Measurements from ENCODE around the gene NHS. TPM values are rescaled to one million over a fixed set of nuclear protein-coding genes. Genes with fewer than 3 reads are reported as not detected.

The NHS gene
- total RNA-seq, 4 donors from 2014 or later: 6.9 to 16.9 (median 9.9) TPM

- Histone ChIP-seq H3K9me3 (no peaks in the 10 kb centered on the region), H3K4me1 (no peaks in the 10 kb centered on the region), H3K4me3 (replicated peaks in 1 of 3) (no peak overlapping the region), H3K36me3 (no peaks in the 10 kb centered on the region), H3K27ac (no peak overlapping the region), H3K27me3 (no peaks in the 10 kb centered on the region)
- WGBS, 2 donors: 29 to 50% methylated on average over 1 of the region's 1 CpG
- intact Hi-C loops (cut with DNase I): no loop called here
- TF ChIP-seq POLR2A (IDR thresholded peaks at IDR 0.05) (no peak), CTCF (IDR thresholded peaks at IDR 0.05) (no peak)
- DNase-seq: no peak
Measured at GRCh38 chrX:17431171-17431570, 56.2 kb downstream of the NHS start.

- DNase-seq: no peak
- no peaks in the 10 kb centered on the region for H3K4me1 ChIP-seq
- H3K27ac ChIP-seq: no peak overlapping the region
- WGBS, 2 donors: 72 to 74% methylated on average over 1 of the region's 1 CpG
- no peak overlapping the region for H3K4me3 ChIP-seq (replicated peaks in 1 of 3)
- TF ChIP-seq CTCF (IDR thresholded peaks at IDR 0.05): no peak
- H3K27me3 ChIP-seq: no peaks in the 10 kb centered on the region
- intact Hi-C loops (cut with DNase I): no loop called here
- H3K9me3 ChIP-seq: no peaks in the 10 kb centered on the region
- no peaks in the 10 kb centered on the region for H3K36me3 ChIP-seq
Measured at GRCh38 chrX:17432158-17432557, 57.2 kb downstream of the NHS start.

GRCh38 chrX:17433965-17434364 lies 59.0 kb downstream of the NHS start:
- Histone ChIP-seq H3K27ac (no peak overlapping the region), H3K4me3 (replicated peaks in 1 of 3) (no peak overlapping the region), H3K27me3 (no peaks in the 10 kb centered on the region), H3K9me3 (no peaks in the 10 kb centered on the region), H3K36me3 (no peaks in the 10 kb centered on the region), H3K4me1 (no peaks in the 10 kb centered on the region)
- intact Hi-C loops (cut with DNase I): no loop called here
- TF ChIP-seq POLR2A (IDR thresholded peaks at IDR 0.05): no peak
- no peak for TF ChIP-seq CTCF (IDR thresholded peaks at IDR 0.05)
- DNase-seq: no peak
- WGBS, 2 donors: 100% methylated on average over 2 to 3 of the region's 3 CpGs

- H3K4me3 ChIP-seq (replicated peaks in 1 of 3): no peak overlapping the region
- intact Hi-C loops (cut with DNase I): no loop called here
- no peaks in the 10 kb centered on the region for H3K4me1 ChIP-seq
- no peak for DNase-seq
- H3K27me3 ChIP-seq: no peaks in the 10 kb centered on the region
- H3K9me3 ChIP-seq: no peaks in the 10 kb centered on the region
- 89 to 93% methylated on average over 3 to 4 of the region's 4 CpGs for WGBS, 2 donors
- TF ChIP-seq POLR2A (IDR thresholded peaks at IDR 0.05) (no peak), CTCF (IDR thresholded peaks at IDR 0.05) (no peak)
- H3K36me3 ChIP-seq: no peaks in the 10 kb centered on the region
- no peak overlapping the region for H3K27ac ChIP-seq
Measured at GRCh38 chrX:17435476-17435875, 60.5 kb downstream of the NHS start.

GRCh38 chrX:17438221-17438620 lies 63.2 kb downstream of the NHS start:
- TF ChIP-seq CTCF (IDR thresholded peaks at IDR 0.05) (no peak), POLR2A (IDR thresholded peaks at IDR 0.05) (no peak)

More at GRCh38 chrX:17438221-17438620, 63.2 kb downstream of the NHS start:
- Histone ChIP-seq H3K27me3 (no peaks in the 10 kb centered on the region), H3K27ac (no peak overlapping the region), H3K4me3 (replicated peaks in 1 of 3) (no peak overlapping the region), H3K9me3 (no peaks in the 10 kb centered on the region), H3K36me3 (no peaks in the 10 kb centered on the region), H3K4me1 (no peaks in the 10 kb centered on the region)
- no peak for DNase-seq
- WGBS, 2 donors: 87 to 94% methylated on average over 4 of the region's 6 CpGs
- intact Hi-C loops (cut with DNase I): no loop called here

Data from thyroid gland (tissue), 4 donors.